ENCODE measurements around the gene TMCC1.

DNA sequence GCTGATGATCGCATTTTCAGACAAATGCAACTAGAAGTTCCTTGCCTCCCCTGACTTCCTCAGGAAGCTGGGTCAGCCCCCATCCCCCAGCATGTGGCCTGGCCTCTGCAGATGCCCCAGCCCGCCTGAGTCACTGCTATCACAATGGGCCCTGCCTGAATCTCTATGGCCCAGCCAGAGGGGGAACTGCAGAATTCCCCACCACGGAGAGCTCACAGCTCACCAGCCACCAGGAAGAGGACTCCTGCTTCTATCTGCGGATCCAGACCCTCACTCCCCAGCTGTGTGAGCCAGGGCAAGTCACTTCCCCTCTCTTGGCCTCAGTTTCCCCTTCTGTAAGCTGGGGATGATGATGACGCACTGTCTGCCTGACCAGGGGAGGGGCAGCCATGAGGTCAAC, 293.9 kb downstream of the TMCC1 start:
- TF ChIP-seq EZH2phosphoT487 (IDR thresholded peaks at IDR 0.05; ENCODE audit: borderline replicate concordance), result no peak
- TF ChIP-seq, protein P1, sequence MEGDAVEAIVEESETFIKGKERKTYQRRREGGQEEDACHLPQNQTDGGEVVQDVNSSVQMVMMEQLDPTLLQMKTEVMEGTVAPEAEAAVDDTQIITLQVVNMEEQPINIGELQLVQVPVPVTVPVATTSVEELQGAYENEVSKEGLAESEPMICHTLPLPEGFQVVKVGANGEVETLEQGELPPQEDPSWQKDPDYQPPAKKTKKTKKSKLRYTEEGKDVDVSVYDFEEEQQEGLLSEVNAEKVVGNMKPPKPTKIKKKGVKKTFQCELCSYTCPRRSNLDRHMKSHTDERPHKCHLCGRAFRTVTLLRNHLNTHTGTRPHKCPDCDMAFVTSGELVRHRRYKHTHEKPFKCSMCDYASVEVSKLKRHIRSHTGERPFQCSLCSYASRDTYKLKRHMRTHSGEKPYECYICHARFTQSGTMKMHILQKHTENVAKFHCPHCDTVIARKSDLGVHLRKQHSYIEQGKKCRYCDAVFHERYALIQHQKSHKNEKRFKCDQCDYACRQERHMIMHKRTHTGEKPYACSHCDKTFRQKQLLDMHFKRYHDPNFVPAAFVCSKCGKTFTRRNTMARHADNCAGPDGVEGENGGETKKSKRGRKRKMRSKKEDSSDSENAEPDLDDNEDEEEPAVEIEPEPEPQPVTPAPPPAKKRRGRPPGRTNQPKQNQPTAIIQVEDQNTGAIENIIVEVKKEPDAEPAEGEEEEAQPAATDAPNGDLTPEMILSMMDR (conservative IDR thresholded peaks at IDR 0.05; ENCODE audit: low read length), result no peak
